NCI-H524 (cell line): ENCODE data around the gene PIEZO1.
"Not testable (repeated sequence)": the region's sequence is repeated elsewhere in the genome, so short reads cannot be mapped to it uniquely, and the experiment has no call there.

ENCODE experiments used
- DNase-seq, 2 experiments: peaks; one replicate each; lab custom pipeline; 2025; lab: John Stamatoyannopoulos, UW

The PIEZO1 gene

DNA sequence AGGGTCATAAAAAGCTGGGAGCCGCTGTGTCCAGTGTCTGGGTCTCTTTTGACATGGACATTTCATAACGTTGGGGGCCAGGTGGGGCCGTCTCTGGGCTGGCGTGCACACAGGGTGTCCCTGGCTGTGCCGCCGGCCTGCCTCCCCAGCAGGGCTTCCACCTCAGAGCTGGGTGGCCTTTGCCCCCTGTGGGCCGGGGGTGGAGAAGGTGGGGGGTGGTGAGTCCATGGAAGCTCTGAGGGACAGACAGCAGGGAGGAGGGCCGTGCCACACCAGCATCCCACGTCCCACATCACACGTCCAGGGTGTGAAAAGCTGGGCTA is 97.8 kb downstream of the PIEZO1 start:
- DNase-seq = no peak

DNA sequence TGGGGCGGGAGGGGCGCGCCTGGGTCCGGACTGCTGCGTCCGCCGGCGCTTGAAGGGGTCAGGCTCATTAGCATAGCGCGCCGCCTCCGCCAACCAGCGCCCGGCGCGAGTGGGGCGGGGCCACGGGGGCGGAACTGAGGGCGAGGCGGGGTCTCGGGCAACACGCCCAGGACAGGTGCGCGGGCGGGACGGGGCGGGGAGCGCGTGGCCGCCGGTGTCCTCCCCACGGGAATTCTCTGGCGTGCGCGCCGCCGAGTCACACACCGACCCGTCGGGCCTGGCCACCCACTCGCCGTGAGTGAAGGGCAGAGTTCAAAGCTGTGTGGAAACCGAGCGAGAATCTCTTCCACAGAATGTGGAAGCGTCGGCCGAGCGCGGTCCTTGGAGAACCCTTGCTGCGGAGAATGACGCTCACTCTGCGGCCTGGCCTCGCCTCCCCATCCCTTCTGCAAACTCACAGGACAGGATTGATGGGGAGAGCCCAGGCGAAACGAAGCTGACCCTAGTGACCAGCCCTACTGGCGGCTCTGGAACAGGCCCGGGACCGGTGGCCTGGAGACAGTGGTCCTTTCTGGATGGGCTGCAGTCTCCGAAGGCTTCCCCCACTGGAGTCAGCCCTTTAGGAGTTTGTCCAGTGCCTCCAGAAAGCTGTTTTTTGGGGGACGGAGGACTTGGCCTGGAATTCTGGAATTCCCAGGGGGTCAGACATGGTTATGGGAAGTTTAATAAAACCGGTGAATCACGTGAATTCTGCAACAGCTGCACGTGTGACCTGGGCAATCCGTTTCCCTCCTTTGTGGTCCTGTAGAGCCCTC is 98.4 kb downstream of the PIEZO1 start, which contains the start of gene SNAI3:
TSS of gene SNAI3 (minus strand) at position 69 of the 815 bp plus-strand sequence. CDS start 101 bp downstream, outside the sequence.
- DNase-seq = peak; percentile 37 to 76

DNA sequence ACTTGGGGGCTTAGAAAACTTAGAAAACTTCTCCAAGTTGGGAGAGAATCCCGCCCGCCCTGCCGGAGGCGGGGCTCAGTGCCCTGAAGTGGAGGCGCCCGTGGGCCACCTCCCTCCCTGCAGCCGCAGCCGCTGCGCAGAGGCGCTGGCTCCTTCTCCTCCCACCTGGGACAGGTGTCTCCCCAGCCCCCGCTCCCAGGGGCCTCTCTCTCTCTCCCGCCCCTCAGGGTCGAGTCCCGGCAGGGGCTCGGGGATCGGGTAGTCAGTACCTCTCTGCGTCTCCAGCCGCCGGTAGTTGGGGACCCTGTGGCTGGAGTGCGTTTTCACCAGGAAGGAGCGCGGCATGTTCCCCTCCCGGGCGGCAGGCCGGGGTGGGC is 99.0 kb downstream of the PIEZO1 start:
- no peak for DNase-seq

- DNase-seq = peak in 1 of 2 experiments; percentile 44
These were observed 99.6 kb downstream of the PIEZO1 start for GRCh38 chr16:88685156-88686061.

DNA sequence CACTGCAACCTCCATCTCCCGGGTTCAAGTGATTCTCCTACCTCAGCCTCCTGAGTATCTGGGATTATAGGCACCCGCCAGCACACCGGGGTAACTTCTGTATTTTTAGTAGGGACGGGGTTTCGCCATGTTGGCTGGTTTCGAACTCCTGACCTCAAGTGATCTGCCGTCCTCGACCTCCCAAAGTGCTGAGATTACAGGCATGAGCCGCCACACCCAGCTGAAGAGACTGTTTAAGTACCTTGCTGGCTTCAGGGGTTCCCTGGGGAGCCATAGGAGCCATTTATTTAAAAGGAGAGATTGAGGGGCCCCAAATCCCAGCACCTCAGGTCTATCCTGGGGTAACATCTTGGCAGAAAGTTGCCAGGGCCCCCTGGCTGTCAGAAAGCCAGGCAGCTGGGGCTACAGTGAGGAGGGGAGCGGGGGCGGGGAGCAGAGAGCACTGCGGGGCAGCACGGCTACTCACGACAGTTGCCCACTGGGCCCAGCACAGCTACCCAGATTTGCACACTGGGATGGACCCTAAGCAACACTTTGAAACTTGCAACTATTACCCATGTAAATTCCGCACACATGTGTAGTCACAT is 100.4 kb downstream of the PIEZO1 start:
- no peak for DNase-seq

DNA sequence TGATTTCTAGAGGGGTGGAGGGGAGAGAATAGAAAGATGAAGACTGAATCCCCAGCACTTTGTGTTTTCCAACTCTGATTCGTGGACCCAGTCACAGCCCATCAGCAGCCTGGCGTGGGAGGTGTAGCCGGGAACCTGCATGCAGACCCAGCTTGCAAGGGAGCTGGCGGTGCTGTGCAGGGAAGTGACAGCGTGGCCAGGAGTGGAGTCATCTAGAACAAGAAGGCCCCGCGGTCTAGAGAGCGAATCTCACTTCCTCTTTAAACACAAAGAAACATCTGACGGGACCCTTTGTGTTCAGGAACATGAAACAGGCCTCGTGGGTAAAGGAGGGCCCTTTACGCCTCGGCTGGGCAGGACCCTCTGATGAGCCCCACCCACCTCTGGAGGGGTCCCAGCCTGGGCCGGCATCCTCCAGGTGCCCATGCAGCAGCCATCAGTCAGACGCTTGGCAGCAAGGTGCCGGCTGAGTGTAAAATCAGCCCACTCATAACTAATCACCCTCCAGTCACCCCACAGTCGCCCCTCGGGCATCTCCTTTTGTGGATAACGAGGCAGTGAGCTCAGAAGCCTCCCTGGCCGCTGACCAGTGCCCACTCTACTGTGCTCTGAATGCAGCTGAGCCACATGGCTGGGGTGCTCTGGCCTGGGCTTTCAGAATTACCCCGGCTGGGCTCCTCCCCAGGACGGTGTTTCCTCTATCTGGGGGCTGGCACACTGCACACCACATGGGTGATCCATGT is 103.1 kb downstream of the PIEZO1 start:
- DNase-seq = no peak

- DNase-seq = no peak
These were observed 103.8 kb downstream of the PIEZO1 start for GRCh38 chr16:88681084-88681680.

DNA sequence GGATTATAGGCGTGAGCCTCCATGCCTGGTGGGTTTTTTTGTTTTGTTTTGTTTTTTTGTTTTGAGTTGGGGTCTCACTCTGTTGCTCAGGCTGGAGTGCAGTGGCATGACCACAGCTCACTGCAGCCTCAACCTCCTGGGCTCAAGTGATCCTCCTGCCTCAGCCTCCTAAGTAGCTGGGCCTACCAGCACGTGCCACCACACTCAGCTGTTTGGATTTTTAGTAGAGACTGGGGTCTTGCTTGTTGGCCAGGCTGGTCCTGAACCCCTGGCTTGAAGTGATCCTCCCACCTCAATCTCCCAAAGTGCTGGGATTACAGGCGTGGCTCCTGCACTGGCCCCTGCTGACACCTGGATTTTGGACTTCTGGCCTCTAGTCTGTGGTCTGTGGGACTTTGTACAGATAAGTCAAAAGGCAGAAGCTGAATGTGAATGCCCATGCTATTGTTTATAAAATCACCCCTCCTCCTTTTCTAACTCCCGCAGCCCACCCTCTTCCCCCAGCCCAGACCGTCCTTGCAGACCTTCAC is 104.4 kb downstream of the PIEZO1 start:
- no peak for DNase-seq

DNA sequence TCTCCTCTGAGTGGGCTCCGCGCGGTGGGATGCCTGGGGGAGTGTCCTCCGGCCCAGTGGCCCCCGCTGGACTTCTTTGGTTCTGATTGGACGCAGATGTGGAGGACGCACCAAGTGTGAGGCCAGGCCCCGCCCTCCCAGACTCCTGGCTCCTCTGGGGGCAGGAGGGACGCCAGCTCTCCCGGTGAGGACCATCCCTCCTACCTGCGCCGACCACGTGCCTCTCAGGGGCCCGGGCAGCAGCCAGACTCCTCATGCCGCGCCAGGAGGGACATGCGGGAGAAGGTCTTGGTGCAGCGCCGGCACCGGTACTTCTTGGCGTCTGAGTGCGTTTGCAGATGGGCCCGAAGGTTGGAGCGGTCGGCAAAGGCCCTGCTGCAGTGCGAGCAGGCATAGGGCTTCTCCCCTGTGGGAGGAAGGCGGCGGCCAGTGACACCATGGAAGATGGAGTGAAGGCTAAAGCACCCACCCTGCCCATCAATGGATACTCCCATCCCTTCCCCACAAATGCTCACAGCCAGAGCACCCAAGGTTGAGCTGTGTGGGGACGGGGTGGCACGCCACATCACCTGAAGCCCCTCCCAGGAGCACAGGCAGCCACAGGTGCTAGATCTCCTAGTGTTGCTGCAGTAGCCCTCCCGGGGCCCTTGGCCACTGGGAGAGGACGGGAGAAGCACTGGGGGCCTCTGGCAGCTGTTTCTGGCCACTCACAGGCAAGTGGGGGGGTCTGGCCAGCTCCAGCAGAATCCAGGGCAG is 106.6 kb downstream of the PIEZO1 start:
- no peak for DNase-seq

DNA sequence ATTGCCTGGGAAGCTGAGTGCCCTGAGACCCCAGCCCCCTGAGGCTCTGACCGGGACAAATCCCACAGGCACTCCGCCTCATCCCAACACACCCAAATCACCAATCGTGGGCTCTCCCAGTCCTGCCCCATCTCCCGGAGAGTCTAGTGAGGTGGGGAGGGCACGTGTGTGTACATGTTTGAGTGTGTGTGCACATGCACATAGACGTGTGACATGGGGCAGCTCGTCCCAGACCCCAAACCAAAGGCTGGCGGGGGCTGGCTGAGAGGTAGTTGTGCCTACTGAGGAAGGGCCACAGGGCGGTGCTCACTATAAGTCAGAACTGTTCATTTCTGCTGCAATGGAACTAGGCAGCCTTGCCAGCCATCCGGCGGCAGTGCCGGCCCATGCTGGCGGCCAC is 107.3 kb downstream of the PIEZO1 start:
- DNase-seq = no peak

- DNase-seq = no peak
These were observed 108.3 kb downstream of the PIEZO1 start for GRCh38 chr16:88676502-88677242.

GRCh38 chr16:88673716-88674379 is 111.2 kb downstream of the PIEZO1 start:
- no peak for DNase-seq

DNA sequence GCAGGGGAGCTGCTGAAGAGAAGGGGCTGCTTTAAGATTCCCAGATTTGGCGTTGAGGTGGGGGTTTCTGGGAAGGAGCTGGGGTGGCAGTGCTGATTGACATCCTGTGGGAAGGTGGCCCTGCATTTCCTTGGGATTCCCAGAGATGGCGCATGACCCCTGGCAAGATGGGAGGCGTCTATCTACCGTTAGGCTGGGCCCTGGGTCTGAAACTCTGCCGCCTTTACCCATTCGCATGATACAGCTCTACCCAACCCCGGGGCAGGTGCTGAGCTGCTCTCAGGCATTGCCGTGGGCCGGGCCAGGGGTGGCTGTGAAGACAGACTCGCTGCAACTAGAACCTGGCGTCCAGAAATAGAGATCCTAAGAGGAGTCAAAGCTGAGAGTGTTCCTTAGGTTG is 112.2 kb downstream of the PIEZO1 start:
- peak in 1 of 2 experiments; percentile 65 for DNase-seq

DNA sequence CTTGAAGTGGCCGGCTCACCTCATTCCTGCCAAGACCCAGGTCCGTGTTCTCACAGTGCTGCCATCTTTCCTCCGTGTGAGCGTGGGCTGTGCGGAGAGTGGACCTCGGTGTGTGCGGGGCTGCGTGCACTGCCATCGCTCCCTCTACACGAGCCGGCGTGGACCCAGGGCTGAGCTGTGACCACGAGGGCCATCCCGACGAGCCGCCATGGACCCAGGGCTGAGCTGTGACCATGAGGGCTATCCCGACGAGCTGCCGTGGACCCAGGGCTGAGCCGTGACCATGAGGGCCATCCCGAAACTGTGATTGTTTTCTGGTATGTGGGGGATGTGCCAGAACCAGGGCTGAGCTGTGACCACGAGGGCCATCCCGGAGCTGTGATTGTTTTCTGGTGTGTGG is 113.2 kb downstream of the PIEZO1 start:
- no peak for DNase-seq

GRCh38 chr16:88669980-88670379 is 115.0 kb downstream of the PIEZO1 start:
- DNase-seq = no peak

DNA sequence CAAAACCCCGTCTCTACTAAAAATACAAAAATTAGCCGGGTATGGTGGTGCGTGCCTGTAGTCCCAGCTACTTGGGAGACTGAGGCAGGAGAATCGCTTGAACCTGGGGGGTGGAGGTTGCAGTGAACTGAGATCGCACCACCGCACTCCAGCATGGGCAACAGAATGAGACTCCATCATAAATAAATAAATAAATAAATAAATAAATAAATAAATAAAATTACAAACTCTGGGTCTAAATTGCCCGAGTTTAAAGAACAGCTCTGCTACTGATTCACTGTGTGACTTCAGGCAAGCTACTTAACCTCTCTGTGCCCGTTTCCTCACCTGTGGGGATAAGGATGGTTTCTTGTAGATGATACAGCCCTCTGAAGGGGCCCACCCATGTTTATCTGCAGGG is 115.5 kb downstream of the PIEZO1 start:
- not testable (repeated sequence) for DNase-seq

- DNase-seq = no peak
These were observed 117.6 kb downstream of the PIEZO1 start for GRCh38 chr16:88667461-88667860.

GRCh38 chr16:88665570-88665969 is 119.5 kb downstream of the PIEZO1 start:
- DNase-seq = no peak
